ENCODE measurements around the gene PPM1H. TPM values are rescaled to one million over a fixed set of nuclear protein-coding genes. Genes with fewer than 3 reads are reported as not detected.

Gene PPM1H
- polyA plus RNA-seq, 1 experiment = 2.3 TPM

GRCh38 chr12:62801796-62802195, 133.2 kb downstream of the PPM1H start:
- no peaks in the 10 kb centered on the region for H3K36me3 ChIP-seq (ENCODE audit: control insufficient read depth, insufficient read depth, low read length)
- no peak for DNase-seq (ENCODE audit: low read depth)
- no peak overlapping the region for H3K4me3 ChIP-seq (ENCODE audit: low read depth, low read length)
- no peaks in the 10 kb centered on the region for H3K27me3 ChIP-seq (ENCODE audit: control insufficient read depth, insufficient read depth, low read length)
- ChIA-PET CTCF (interaction anchor here (2.8 to 9.4 kb wide), 4 partner anchors 9 to 267 kb away, joined by 9 to 179 read pairs (median 56); no protein-coding TSS in a partner anchor), POLR2A (no interaction called here)
- TF ChIP-seq, protein P1, sequence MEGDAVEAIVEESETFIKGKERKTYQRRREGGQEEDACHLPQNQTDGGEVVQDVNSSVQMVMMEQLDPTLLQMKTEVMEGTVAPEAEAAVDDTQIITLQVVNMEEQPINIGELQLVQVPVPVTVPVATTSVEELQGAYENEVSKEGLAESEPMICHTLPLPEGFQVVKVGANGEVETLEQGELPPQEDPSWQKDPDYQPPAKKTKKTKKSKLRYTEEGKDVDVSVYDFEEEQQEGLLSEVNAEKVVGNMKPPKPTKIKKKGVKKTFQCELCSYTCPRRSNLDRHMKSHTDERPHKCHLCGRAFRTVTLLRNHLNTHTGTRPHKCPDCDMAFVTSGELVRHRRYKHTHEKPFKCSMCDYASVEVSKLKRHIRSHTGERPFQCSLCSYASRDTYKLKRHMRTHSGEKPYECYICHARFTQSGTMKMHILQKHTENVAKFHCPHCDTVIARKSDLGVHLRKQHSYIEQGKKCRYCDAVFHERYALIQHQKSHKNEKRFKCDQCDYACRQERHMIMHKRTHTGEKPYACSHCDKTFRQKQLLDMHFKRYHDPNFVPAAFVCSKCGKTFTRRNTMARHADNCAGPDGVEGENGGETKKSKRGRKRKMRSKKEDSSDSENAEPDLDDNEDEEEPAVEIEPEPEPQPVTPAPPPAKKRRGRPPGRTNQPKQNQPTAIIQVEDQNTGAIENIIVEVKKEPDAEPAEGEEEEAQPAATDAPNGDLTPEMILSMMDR (IDR thresholded peaks at IDR 0.05; ENCODE audit: insufficient read depth, low read depth, low read length) = no peak

GRCh38 chr12:62800707-62801400, 134.1 kb downstream of the PPM1H start:
- no peaks in the 10 kb centered on the region for H3K36me3 ChIP-seq (ENCODE audit: control insufficient read depth, insufficient read depth, low read length)
- no peak overlapping the region for H3K4me3 ChIP-seq (ENCODE audit: low read depth, low read length)
- POLR2A ChIA-PET = no interaction called here
- CTCF ChIA-PET = interaction anchor here (0.9 to 9.4 kb wide), 12 partner anchors 10 to 364 kb away, joined by 3 to 179 read pairs (median 5); partner anchors contain the start of gene PPM1H
- TF ChIP-seq, protein P1 (IDR thresholded peaks at IDR 0.05; ENCODE audit: insufficient read depth, low read depth, low read length) = no peak
- no peaks in the 10 kb centered on the region for H3K27me3 ChIP-seq (ENCODE audit: control insufficient read depth, insufficient read depth, low read length)
- no peak for DNase-seq (ENCODE audit: low read depth)

GRCh38 chr12:62799766-62800406, 135.1 kb downstream of the PPM1H start:
- TF ChIP-seq, protein P1 (IDR thresholded peaks at IDR 0.05; ENCODE audit: insufficient read depth, low read depth, low read length) = no peak
- Histone ChIP-seq H3K27me3 (ENCODE audit: control insufficient read depth, insufficient read depth, low read length) (no peaks in the 10 kb centered on the region), H3K4me3 (ENCODE audit: low read depth, low read length) (no peak overlapping the region), H3K36me3 (ENCODE audit: control insufficient read depth, insufficient read depth, low read length) (no peaks in the 10 kb centered on the region)
- no peak for DNase-seq (ENCODE audit: low read depth)
- ChIA-PET POLR2A (no interaction called here), CTCF (interaction anchor here (0.6 to 9.4 kb wide), 32 partner anchors 9 to 393 kb away, joined by 3 to 179 read pairs (median 4); partner anchors contain the start of gene PPM1H)

DNA sequence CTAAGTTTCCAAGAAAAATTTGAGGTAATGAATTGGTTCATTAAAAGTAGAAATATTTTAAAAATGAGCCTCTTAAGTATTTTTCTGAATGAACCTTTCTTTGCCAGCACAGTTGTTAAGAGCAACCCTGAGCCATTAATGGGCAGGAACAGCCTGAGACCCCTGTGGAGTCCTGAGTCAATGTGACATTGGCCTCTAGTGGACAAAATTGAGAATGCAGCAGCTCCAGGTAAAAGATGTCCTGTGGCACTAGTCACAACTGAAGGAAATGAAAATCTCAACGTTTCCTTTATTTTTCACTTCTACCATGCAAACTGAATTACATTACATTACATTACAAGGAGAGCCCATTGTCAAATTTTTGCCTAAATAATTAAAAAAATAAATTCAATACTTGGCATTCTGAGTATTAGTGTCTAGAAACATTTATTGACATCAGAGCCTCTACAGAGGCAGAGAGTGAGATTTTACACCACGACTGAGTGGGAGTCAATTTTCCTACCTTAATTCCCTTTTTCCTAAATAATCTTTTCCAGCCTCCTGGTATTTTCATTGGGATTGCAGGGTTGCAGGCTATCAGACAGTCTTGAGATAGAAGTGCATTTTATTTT, 135.7 kb downstream of the PPM1H start:
- H3K4me3 ChIP-seq (ENCODE audit: low read depth, low read length) = no peak overlapping the region
- H3K36me3 ChIP-seq (ENCODE audit: control insufficient read depth, insufficient read depth, low read length) = no peaks in the 10 kb centered on the region
- ChIA-PET POLR2A (no interaction called here), CTCF (interaction anchor here (0.5 to 9.4 kb wide), 30 partner anchors 9 to 392 kb away, joined by 3 to 179 read pairs (median 4); partner anchors contain the start of gene PPM1H)
- DNase-seq (ENCODE audit: low read depth) = no peak
- no peaks in the 10 kb centered on the region for H3K27me3 ChIP-seq (ENCODE audit: control insufficient read depth, insufficient read depth, low read length)
- TF ChIP-seq, protein P1 (IDR thresholded peaks at IDR 0.05; ENCODE audit: insufficient read depth, low read depth, low read length) = peak; percentile 90

- ChIA-PET POLR2A (interaction anchor here (0.6 to 0.7 kb wide), 2 partner anchors 192 to 1053 kb away, joined by 3 read pairs; no protein-coding TSS in a partner anchor), CTCF (interaction anchor here (0.5 to 9.4 kb wide), 37 partner anchors 8 to 358 kb away, joined by 3 to 179 read pairs (median 6); no protein-coding TSS in a partner anchor)
- DNase-seq (ENCODE audit: low read depth) = no peak
- TF ChIP-seq, protein P1 (IDR thresholded peaks at IDR 0.05; ENCODE audit: insufficient read depth, low read depth, low read length) = no peak
- Histone ChIP-seq H3K36me3 (ENCODE audit: control insufficient read depth, insufficient read depth, low read length) (no peaks in the 10 kb centered on the region), H3K4me3 (ENCODE audit: low read depth, low read length) (no peak overlapping the region), H3K27me3 (ENCODE audit: control insufficient read depth, insufficient read depth, low read length) (no peaks in the 10 kb centered on the region)
These were observed 140.7 kb downstream of the PPM1H start for GRCh38 chr12:62794218-62794583.

Data from BJ (cell line).